C4-2B (cell line): ENCODE results near the gene ATP1A3.
"Not testable (repeated sequence)": the region's sequence is repeated elsewhere in the genome, so short reads cannot be mapped to it uniquely, and the experiment has no call there.

Experiments
- H3K27ac ChIP-seq: fragments of 450-650 bp; 2 replicates; pipeline ENCODE4 v1.5.1; 2017
- ZFX ChIP-seq: fragments of 450-650 bp; IDR thresholded peaks from 2 replicates; pipeline ENCODE4 v1.6.1; 2017
- TF ChIP-seq, protein P1 (sequence below): fragments of 450-650 bp; conservative IDR thresholded peaks from 2 replicates; pipeline ENCODE4 v1.5.1; 2017; ENCODE audit warnings: mild to moderate bottlenecking

The ATP1A3 gene

DNA sequence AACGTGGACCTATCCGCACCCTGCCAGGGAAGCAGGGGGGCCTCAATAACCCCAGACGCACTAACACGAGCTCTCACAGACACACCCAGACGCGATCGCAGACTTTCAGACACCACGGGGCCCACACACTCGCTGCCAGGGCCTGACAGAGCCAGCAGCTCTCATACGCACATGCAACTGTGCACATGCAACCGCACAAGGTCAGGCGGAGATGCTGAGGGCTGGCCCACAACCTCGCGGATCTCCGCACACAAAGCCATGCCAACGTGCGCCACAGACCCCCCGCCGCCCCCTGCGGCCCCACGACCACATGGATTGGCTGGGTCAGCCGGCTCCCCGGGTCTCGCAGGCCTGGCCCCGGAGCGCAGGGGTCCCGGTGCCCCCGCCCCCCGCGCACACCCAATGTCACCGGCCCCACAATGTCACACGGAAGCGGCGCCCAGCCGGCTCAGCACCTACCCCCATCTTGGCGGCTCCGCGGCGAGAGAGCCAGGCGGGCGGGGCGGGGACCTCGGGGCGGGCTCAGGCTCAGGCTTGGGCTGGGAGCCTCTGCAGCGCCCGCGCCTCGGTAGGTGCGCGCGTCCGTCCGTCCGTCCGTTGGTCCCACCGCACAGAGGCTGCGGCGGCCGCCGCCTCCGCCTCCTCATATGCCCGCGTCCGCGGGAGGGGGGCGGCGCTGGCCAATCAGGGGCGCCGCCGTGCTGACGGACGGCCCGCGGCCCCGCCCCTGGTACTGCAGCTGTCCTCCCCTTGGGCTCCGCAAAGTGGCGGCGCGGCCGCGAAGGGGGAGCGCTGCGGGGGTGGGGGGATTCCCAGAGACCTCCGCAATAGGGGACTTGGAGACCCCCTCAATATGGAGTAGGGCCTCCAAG lies at the start of gene ATP1A3:
TSS of gene ATP1A3 (minus strand) at position 619 of the 872 bp plus-strand sequence. CDS start at position 465, 154 bp downstream.
- no peak for TF ChIP-seq ZFX
- TF ChIP-seq, protein P1, sequence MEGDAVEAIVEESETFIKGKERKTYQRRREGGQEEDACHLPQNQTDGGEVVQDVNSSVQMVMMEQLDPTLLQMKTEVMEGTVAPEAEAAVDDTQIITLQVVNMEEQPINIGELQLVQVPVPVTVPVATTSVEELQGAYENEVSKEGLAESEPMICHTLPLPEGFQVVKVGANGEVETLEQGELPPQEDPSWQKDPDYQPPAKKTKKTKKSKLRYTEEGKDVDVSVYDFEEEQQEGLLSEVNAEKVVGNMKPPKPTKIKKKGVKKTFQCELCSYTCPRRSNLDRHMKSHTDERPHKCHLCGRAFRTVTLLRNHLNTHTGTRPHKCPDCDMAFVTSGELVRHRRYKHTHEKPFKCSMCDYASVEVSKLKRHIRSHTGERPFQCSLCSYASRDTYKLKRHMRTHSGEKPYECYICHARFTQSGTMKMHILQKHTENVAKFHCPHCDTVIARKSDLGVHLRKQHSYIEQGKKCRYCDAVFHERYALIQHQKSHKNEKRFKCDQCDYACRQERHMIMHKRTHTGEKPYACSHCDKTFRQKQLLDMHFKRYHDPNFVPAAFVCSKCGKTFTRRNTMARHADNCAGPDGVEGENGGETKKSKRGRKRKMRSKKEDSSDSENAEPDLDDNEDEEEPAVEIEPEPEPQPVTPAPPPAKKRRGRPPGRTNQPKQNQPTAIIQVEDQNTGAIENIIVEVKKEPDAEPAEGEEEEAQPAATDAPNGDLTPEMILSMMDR, result no peak
- no peak within 1 kb of the TSS for H3K27ac ChIP-seq

DNA sequence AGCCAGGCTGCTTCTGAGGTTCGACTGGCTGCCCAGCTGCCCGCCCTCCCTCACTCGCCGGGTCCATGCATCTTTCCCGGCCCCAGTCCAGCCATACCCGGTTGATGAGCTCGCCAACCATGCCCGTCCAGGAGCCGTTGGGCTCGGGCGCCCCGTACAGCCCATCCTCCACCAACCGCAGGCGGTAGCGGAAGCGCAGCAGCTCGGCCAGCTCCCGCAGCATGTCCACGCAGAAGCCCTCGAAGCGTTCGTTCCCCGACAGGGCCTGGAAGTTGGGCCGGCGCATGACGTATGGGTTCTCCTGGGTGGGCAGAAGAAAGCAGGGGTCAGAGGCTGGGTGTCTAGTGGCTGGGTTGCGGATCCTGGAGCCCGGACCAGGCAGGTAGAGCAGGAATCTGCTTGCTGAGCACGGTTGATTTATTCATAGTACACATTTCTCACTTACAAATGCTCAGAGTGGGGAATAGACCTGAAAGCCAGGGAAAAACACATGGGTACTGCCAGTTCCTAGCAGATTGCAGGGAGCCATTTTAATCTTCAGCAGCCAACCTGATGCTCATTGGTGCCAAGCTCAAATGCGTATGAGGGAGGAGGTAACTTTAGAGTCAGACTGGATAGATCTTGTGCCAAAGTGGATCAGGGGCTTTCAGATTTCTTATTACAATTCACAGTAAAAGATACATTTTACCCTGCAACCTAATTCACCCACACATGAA lies 48.6 kb upstream of the ATP1A3 start:
- no peak for TF ChIP-seq ZFX
- TF ChIP-seq, protein P1, result no peak
- H3K27ac ChIP-seq, result no peak overlapping the region

DNA sequence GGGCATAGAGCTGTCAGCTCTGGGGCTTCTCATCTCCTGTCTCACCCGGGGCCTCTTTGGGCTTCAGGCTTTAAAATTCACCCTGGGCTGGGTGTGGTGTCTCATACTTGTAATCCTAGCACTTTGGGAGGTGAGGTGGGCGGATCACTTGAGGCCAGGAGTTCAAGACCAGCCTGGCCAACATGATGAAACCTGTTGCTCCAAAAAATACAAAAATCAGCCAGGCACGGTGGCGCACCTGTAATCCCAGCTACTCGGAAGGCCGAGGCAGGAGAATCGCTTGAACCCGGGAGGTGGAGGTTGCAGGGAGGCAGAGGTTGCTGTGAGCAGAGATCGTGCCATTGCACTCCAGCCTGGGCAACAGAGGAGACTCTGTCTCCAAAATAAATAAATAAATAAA lies 46.5 kb upstream of the ATP1A3 start:
- H3K27ac ChIP-seq, result not testable (repeated sequence)

DNA sequence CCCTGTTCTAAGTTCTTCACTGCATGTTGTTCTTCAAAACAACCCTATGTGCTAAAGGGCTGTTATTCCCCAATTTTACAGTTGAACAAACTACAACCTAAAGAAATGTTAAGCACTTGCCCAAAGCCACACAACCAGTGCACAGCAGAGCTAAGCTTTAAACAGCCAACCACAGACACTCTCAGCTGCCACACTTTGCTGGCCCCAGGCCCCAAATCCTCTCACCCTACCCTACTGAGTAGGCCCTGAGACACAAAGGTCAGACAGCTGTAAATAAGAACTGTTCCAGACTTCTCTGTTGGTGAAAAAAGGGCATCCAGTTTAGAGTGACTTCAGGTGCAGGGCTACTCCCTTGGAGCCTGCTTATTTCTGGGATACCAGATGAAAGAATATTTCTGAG lies 46.0 kb upstream of the ATP1A3 start:
- no peak for TF ChIP-seq ZFX
- TF ChIP-seq, protein P1, result no peak
- no peak overlapping the region for H3K27ac ChIP-seq

DNA sequence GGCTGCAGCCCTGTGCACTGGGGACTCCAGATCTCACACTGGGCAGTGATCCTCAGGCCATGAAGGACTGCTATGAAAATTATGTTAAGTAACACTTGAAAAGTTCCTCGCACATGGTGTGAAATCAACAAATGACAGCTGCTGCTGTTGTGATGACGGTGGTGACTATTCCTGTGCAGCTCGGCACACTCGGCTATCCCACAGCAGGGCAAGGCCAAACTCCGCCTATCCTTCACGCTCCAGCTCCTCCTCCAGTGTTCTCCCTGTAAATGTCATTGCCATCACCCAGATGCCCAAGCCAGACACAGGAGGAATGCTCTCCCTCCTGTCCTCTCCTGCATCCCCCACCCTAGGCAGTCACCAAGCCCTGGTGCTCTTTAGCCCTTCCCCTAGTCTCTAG lies 44.6 kb upstream of the ATP1A3 start:
- TF ChIP-seq, protein P1, result no peak
- TF ChIP-seq ZFX, result no peak
- H3K27ac ChIP-seq, result no peak overlapping the region

DNA sequence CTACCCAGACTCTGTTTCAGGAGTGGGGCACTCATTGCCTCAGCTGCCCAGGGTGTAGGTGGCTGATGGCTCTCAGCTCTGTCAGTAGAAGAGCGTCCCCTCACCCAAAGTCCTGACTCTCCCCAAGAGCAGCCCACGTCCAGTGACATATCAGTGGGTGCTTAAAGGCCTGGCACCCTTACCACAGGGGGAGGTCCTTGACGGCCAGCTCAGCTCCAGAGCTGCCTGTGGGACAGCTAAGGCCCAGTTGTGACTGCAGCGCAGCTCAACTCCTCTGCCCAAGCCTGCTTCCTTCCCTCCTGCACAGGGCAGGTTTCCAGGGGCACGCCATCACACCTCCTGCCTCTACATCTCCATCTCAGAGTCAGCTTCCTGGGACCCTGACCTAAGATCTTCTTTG lies 43.6 kb upstream of the ATP1A3 start:
- no peak for TF ChIP-seq ZFX
- TF ChIP-seq, protein P1, result no peak
- H3K27ac ChIP-seq, result no peak overlapping the region

DNA sequence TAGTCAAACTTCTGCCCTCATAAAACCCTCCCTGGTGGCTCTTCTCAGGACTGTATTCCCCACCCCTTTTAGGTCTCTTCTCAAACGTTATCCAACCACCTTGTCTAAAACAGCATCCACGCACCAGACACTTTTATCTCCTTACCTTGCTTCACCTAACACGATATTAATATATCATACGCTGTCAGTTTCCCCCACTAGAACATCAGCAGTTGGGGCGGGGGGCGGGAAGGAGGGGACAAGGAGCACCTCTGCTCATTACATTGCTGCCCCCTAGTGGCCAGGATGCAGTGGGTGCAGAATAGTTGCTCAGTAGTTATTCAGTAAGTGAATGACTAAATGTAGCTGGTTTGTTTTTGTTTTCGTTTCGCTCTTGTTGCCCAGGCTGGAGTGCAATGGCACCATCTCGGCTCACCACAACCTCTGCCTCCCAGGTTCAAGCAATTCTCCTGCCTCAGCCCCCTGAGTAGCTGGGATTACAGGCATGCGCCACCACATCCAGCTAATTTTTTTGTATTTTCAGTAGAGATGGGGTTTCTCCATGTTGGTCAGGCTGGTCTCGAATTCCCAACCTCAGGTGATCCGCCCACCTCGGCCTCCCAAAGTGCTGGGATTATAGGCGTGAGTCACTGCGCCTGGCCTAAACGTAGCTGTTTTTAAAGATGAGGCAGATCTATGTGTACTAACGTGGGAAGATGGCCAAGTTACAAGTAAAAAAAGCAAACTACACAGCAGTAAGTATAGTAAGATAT lies 40.8 kb upstream of the ATP1A3 start:
- not testable (repeated sequence) for H3K27ac ChIP-seq
- TF ChIP-seq, protein P1, result peak; percentile 86
